ENCODE measurements around the gene UGT1A8.

The UGT1A8 gene

GRCh38 chr2:233702238-233702637, 84.8 kb downstream of the UGT1A8 start:
- TF ChIP-seq REST (IDR thresholded peaks at IDR 0.05; ENCODE audit: insufficient read depth in 1 of 2, low read depth in 2 of 2, low read length in 2 of 2) (no peak), FOXP2 (optimal IDR thresholded peaks at IDR 0.05; ENCODE audit: borderline replicate concordance, extremely low read depth, extremely low read length, insufficient read depth) (no peak), POLR2AphosphoS5 (IDR thresholded peaks at IDR 0.05; ENCODE audit: low read depth, low read length) (no peak), TAF1 (IDR thresholded peaks at IDR 0.05; ENCODE audit: borderline replicate concordance, insufficient read depth, low read length) (no peak), SIN3A (IDR thresholded peaks at IDR 0.05; ENCODE audit: borderline replicate concordance, insufficient read depth, low read length) (no peak)

- TF ChIP-seq FOXP2 (optimal IDR thresholded peaks at IDR 0.05; ENCODE audit: borderline replicate concordance, extremely low read depth, extremely low read length, insufficient read depth) (no peak), SIN3A (IDR thresholded peaks at IDR 0.05; ENCODE audit: borderline replicate concordance, insufficient read depth, low read length) (no peak), TAF1 (IDR thresholded peaks at IDR 0.05; ENCODE audit: borderline replicate concordance, insufficient read depth, low read length) (no peak), POLR2AphosphoS5 (IDR thresholded peaks at IDR 0.05; ENCODE audit: low read depth, low read length) (no peak), REST (IDR thresholded peaks at IDR 0.05; ENCODE audit: insufficient read depth in 1 of 2, low read depth in 2 of 2, low read length in 2 of 2) (no peak)
Observed at GRCh38 chr2:233705911-233706506, 88.6 kb downstream of the UGT1A8 start.

DNA sequence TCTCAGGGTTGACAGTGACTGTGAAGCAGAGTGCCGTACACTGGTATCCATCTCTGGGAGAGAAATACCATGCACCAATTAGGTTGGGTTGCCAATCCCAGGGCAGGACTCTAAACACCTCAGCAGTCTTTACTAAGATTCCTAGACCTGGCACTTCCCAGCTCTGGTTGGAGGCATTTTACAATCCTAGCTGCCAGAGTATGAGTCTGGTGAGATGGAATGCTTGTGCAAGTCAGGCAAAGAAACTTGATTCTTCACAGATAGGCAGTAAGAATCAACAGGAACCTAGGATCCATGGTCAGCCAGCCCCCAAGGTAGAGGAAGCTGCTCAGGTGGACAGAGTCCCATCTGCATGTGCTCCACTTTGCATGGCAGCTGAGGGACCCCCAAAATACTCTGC, 89.3 kb downstream of the UGT1A8 start:
- no peak for TF ChIP-seq FOXP2 (optimal IDR thresholded peaks at IDR 0.05; ENCODE audit: borderline replicate concordance, extremely low read depth, extremely low read length, insufficient read depth)
- no peak for TF ChIP-seq POLR2AphosphoS5 (IDR thresholded peaks at IDR 0.05; ENCODE audit: low read depth, low read length)
- no peak for TF ChIP-seq SIN3A (IDR thresholded peaks at IDR 0.05; ENCODE audit: borderline replicate concordance, insufficient read depth, low read length)
- TF ChIP-seq TAF1 (IDR thresholded peaks at IDR 0.05; ENCODE audit: borderline replicate concordance, insufficient read depth, low read length): no peak
- TF ChIP-seq REST (IDR thresholded peaks at IDR 0.05; ENCODE audit: insufficient read depth in 1 of 2, low read depth in 2 of 2, low read length in 2 of 2): no peak

GRCh38 chr2:233707940-233708644, 90.7 kb downstream of the UGT1A8 start:
- TF ChIP-seq TAF1 (IDR thresholded peaks at IDR 0.05; ENCODE audit: borderline replicate concordance, insufficient read depth, low read length) (no peak), POLR2AphosphoS5 (IDR thresholded peaks at IDR 0.05; ENCODE audit: low read depth, low read length) (no peak), REST (IDR thresholded peaks at IDR 0.05; ENCODE audit: insufficient read depth in 1 of 2, low read depth in 2 of 2, low read length in 2 of 2) (no peak), SIN3A (IDR thresholded peaks at IDR 0.05; ENCODE audit: borderline replicate concordance, insufficient read depth, low read length) (no peak), FOXP2 (optimal IDR thresholded peaks at IDR 0.05; ENCODE audit: borderline replicate concordance, extremely low read depth, extremely low read length, insufficient read depth) (no peak)
